Natural killer cell (primary cell): ENCODE measurements around the gene SACM1L. TPM values are rescaled to one million over a fixed set of nuclear protein-coding genes. Genes with fewer than 3 reads are reported as not detected.

Experiments
- ATAC-seq, 3 donors: fragments of 150-1000 bp in 2 of 3; fragments of 200-7000 bp in 1 of 3; cut with Tn5 transposase; 1 replicate in 1 of 3; 2 replicates in 2 of 3; pipeline ENCODE4 v1.10.0; 2021; ENCODE audit warnings: mild to moderate bottlenecking in 2 of 3, moderate library complexity in 2 of 3
- DNase-seq, 2 donors: peaks; one replicate each; pipeline versions ENCODE4 v3.0.0 to v3.0.0-alpha.2; 2013 to 2021; ENCODE audit warnings: mixed read lengths in 1 of 2
- H3K27ac ChIP-seq: one replicate; pipeline ENCODE4 v1.5.1; 2013; ENCODE audit warnings: mild to moderate bottlenecking, low read length
- H3K27me3 ChIP-seq: one replicate; pipeline ENCODE4 v1.6.1; 2013; ENCODE audit warnings: low read length; ENCODE audit not compliant: control insufficient read depth, insufficient read depth
- H3K36me3 ChIP-seq: one replicate; pipeline ENCODE4 v1.6.1; 2013; ENCODE audit warnings: low read length; ENCODE audit not compliant: control insufficient read depth, insufficient read depth
- H3K4me1 ChIP-seq: one replicate; pipeline ENCODE4 v1.6.1; 2013; ENCODE audit warnings: low read length; ENCODE audit not compliant: control insufficient read depth, insufficient read depth
- H3K4me3 ChIP-seq: one replicate; pipeline ENCODE4 v1.5.1; 2013; ENCODE audit warnings: low read length
- H3K9me3 ChIP-seq: one replicate; pipeline ENCODE4 v1.6.1; 2013; ENCODE audit warnings: low read length; ENCODE audit not compliant: control insufficient read depth, insufficient read depth
- H3K27ac Mint-ChIP-seq, 2 donors: one replicate each; pipeline ENCODE4 v1.8.0; 2022; ENCODE audit warnings: mild to moderate bottlenecking in 2 of 2, mixed read lengths in 2 of 2, moderate library complexity in 1 of 2
- H3K27me3 Mint-ChIP-seq, 2 donors: one replicate each; pipeline ENCODE4 v1.8.0; 2022; ENCODE audit warnings: low read depth in 2 of 2, mixed read lengths in 2 of 2
- H3K36me3 Mint-ChIP-seq: one replicate; pipeline ENCODE4 v1.8.0; 2022; ENCODE audit warnings: mixed read lengths
- H3K4me1 Mint-ChIP-seq, 2 donors: one replicate each; pipeline ENCODE4 v1.8.0; 2022; ENCODE audit warnings: mixed read lengths in 2 of 2
- H3K4me3 Mint-ChIP-seq: one replicate; pipeline ENCODE4 v1.8.0; 2022; ENCODE audit warnings: mild to moderate bottlenecking, moderate library complexity, mixed read lengths
- H3K9me3 Mint-ChIP-seq, 2 donors: one replicate each; pipeline ENCODE4 v1.8.0; 2022; ENCODE audit warnings: mixed read lengths in 2 of 2
- CTCF ChIP-seq: fragments of 200-600 bp; IDR thresholded peaks from one replicate; pipeline ENCODE4 v1.8.0; 2022; ENCODE audit warnings: antibody characterized with exemption
- WGBS: methylation state at CpG from one replicate; pipeline ENCODE4 v1.1.7; 2013; ENCODE audit warnings: missing lambda C conversion rate; ENCODE audit not compliant: insufficient coverage; 5-methylcytosine and 5-hydroxymethylcytosine counted together
- intact Hi-C: fragments of 100-400 bp; cut with micrococcal nuclease; formaldehyde crosslinking; loops from one replicate; pipeline ENCODE4 v1.14.2; 2022
- total RNA-seq, 4 donors: library from RNA; stranded (reverse); fragments of 120-200 nt in 1 of 4; gene quantifications; one replicate each; pipeline versions ENCODE4 v1.2.3 to v1.2.4, GENCODE V29; 2013 to 2022

SACM1L gene
- total RNA-seq, 3 donors from 2014 or later (not counting 1 experiment from before 2014, with no cell fraction given): 93.2 to 110 (median 93.9) TPM

- DNase-seq (no peak), ATAC-seq (no peak)
- intact Hi-C loops: no loop called here
- no peaks in the 10 kb centered on the region for H3K9me3 Mint-ChIP-seq
- peak overlapping the region in 1 of 2 donors; percentile 8 for H3K27ac Mint-ChIP-seq
- H3K9me3 ChIP-seq: no peaks in the 10 kb centered on the region
- no peaks in the 10 kb centered on the region for H3K27me3 Mint-ChIP-seq
- H3K4me3 Mint-ChIP-seq: no peak overlapping the region
- H3K27me3 ChIP-seq: no peaks in the 10 kb centered on the region
- no peak for TF ChIP-seq CTCF
- H3K4me1 ChIP-seq: peaks cover 4% of the 10 kb centered on the region
- H3K36me3 Mint-ChIP-seq: no peaks in the 10 kb centered on the region
- H3K4me3 ChIP-seq: no peak overlapping the region
- H3K36me3 ChIP-seq: peaks cover 9% of the 10 kb centered on the region
- 94% methylated on average over 6 of the region's 6 CpGs for WGBS
- H3K27ac ChIP-seq: no peak overlapping the region
- peaks cover 26 to 50% of the 10 kb centered on the region in 2 donors for H3K4me1 Mint-ChIP-seq
Observed at GRCh38 chr3:45646051-45646585, 43.1 kb upstream of the SACM1L start.

- Mint-ChIP-seq H3K36me3 (no peaks in the 10 kb centered on the region), H3K9me3 (no peaks in the 10 kb centered on the region), H3K27me3 (no peaks in the 10 kb centered on the region), H3K4me3 (no peak overlapping the region), H3K27ac (peak overlapping the region; percentile 34 to 53), H3K4me1 (peaks cover 25 to 55% of the 10 kb centered on the region in 2 donors)
- Histone ChIP-seq H3K4me3 (no peak overlapping the region), H3K4me1 (peaks cover 4% of the 10 kb centered on the region), H3K27ac (no peak overlapping the region), H3K9me3 (no peaks in the 10 kb centered on the region), H3K36me3 (peaks cover 6% of the 10 kb centered on the region), H3K27me3 (no peaks in the 10 kb centered on the region)
- intact Hi-C loops: no loop called here
- ATAC-seq: peak in 2 of 3 donors; percentile 17 to 55
- no peak for TF ChIP-seq CTCF
- no peak for DNase-seq
- 84% methylated on average over 6 of the region's 6 CpGs for WGBS
Observed at GRCh38 chr3:45647148-45647619, 42.0 kb upstream of the SACM1L start.

GRCh38 chr3:45653205-45653604 lies 36.0 kb upstream of the SACM1L start:
- no peak overlapping the region for H3K27ac ChIP-seq
- ATAC-seq (no peak), DNase-seq (no peak)
- TF ChIP-seq CTCF: no peak
- no peaks in the 10 kb centered on the region for H3K9me3 ChIP-seq
- no peak overlapping the region for H3K4me3 ChIP-seq
- Mint-ChIP-seq H3K4me1 (peaks cover 24 to 29% of the 10 kb centered on the region in 2 donors), H3K27ac (peak overlapping the region in 1 of 2 donors; percentile 13), H3K4me3 (no peak overlapping the region), H3K36me3 (no peaks in the 10 kb centered on the region), H3K27me3 (no peaks in the 10 kb centered on the region), H3K9me3 (no peaks in the 10 kb centered on the region)
- no peaks in the 10 kb centered on the region for H3K27me3 ChIP-seq
- 94% methylated on average over 3 of the region's 3 CpGs for WGBS
- intact Hi-C loops: no loop called here
- peaks cover 2% of the 10 kb centered on the region for H3K36me3 ChIP-seq
- H3K4me1 ChIP-seq: no peaks in the 10 kb centered on the region
